K562 (cell line): ENCODE data around the gene CAPRIN2. TPM values are rescaled to one million over a fixed set of nuclear protein-coding genes. Genes with fewer than 3 reads are reported as not detected.

Experiments used
- ATAC-seq: fragments of 200-7000 bp; cut with Tn5 transposase; 3 replicates; pipeline ENCODE4 v1.9.1; 2020; ENCODE audit warnings: moderate library complexity
- BruUV-seq: library from RNA; stranded (reverse); fragments of 400-500 nt; replicated peaks from 2 replicates; lab custom pipeline; 2021; lab: Mats Ljungman, UMichigan
- CTCF ChIA-PET: fragments of 300-600 bp; formaldehyde crosslinking; extraction: SDS; loops from one replicate; lab custom pipeline; 2021; ENCODE audit warnings: low intra/inter-chr PET ratio; lab: Yijun Ruan, JAX
- POLR2A ChIA-PET: fragments of 300-600, 350-650 bp; sonication (Branson Sonifier 250); formaldehyde crosslinking; extraction: SDS; loops from one replicate; lab custom pipeline; 2021; ENCODE audit warnings: antibody characterized with exemption, inconsistent platforms; lab: Yijun Ruan, JAX
- DNase-seq, 4 experiments: peaks; one replicate each; pipeline versions ENCODE4 v3.0.0 to v3.0.0-alpha.2; 2011 to 2018; ENCODE audit warnings: low spot score in 3 of 4, mixed read lengths in 3 of 4; ENCODE audit errors: extremely low read depth in 1 of 4
- FAIRE-seq: peaks from 2 replicates; lab custom pipeline; 2011; peaks lifted over from hg19 to GRCh38; lab: Jason Lieb, UNC
- H2AFZ ChIP-seq: 2 replicates; pipeline ENCODE4 v1.6.0; 2011; ENCODE audit warnings: low read depth, low read length, control low read depth, inconsistent platforms
- H3K27ac ChIP-seq: fragments of 200-600 bp; 3 replicates; pipeline ENCODE4 v1.8.0; 2011; ENCODE audit warnings: low read depth, mild to moderate bottlenecking, control low read depth, inconsistent platforms, low read length, moderate library complexity, mixed read lengths; ENCODE audit errors: extremely low read depth
- H3K27me3 ChIP-seq, 2 experiments: fragments of 300-600 bp in 1 of 2; 2 replicates in 1 of 2; 3 replicates in 1 of 2; pipeline versions ENCODE4 v1.6.0 to v1.8.0; 2011; ENCODE audit warnings: inconsistent platforms in 2 of 2, low read length in 2 of 2, mild to moderate bottlenecking in 1 of 2, mixed read lengths in 1 of 2, moderate library complexity in 1 of 2; ENCODE audit not compliant: control insufficient read depth in 2 of 2, insufficient read depth in 2 of 2
- H3K36me3 ChIP-seq: fragments of 300-600 bp; 3 replicates; pipeline ENCODE4 v1.8.0; 2011; ENCODE audit warnings: mild to moderate bottlenecking, low read length, inconsistent platforms; ENCODE audit not compliant: control insufficient read depth, insufficient read depth
- H3K4me1 ChIP-seq, 2 experiments: fragments of 200-600 bp in 1 of 2; replicated peaks in 1 of 2; 2 replicates in 1 of 2; 3 replicates in 1 of 2; pipeline versions ENCODE4 v1.5.1 to v1.8.0; 2011; ENCODE audit warnings: inconsistent platforms in 2 of 2, low read length in 2 of 2, mild to moderate bottlenecking in 1 of 2, mixed read lengths in 1 of 2, moderate library complexity in 1 of 2; ENCODE audit not compliant: control insufficient read depth in 2 of 2, insufficient read depth in 2 of 2
- H3K4me2 ChIP-seq: 2 replicates; pipeline ENCODE4 v1.6.1; 2011; ENCODE audit warnings: low read length, control low read depth, inconsistent platforms, mixed read lengths; ENCODE audit not compliant: insufficient read depth
- H3K4me3 ChIP-seq: fragments of 200-600 bp; sonication (generic), shearing (Covaris generic); 2 replicates; pipeline ENCODE4 v1.5.1; 2016; ENCODE audit warnings: control low read depth, inconsistent platforms
- H3K79me2 ChIP-seq: fragments of 200-600 bp; 3 replicates; pipeline ENCODE4 v1.8.0; 2011; ENCODE audit warnings: low read length, inconsistent platforms; ENCODE audit not compliant: control insufficient read depth, insufficient read depth
- H3K9ac ChIP-seq, 2 experiments: 2 replicates each; pipeline versions ENCODE4 v1.6.0 to v1.6.1; 2011; ENCODE audit warnings: low read depth in 2 of 2, low read length in 2 of 2, control low read depth in 1 of 2, inconsistent platforms in 1 of 2, mild to moderate bottlenecking in 1 of 2, mixed read lengths in 1 of 2; ENCODE audit not compliant: insufficient read depth in 1 of 2
- H3K9me1 ChIP-seq: one replicate; pipeline ENCODE4 v1.6.0; 2011; ENCODE audit warnings: inconsistent platforms, mild to moderate bottlenecking, low read length, moderate library complexity; ENCODE audit not compliant: control insufficient read depth, insufficient read depth
- H3K9me3 ChIP-seq: replicated peaks from 2 replicates; pipeline ENCODE4 v1.5.1; 2011; ENCODE audit warnings: low read depth, low read length, inconsistent platforms; ENCODE audit not compliant: control insufficient read depth, insufficient read depth
- H4K20me1 ChIP-seq: replicated peaks from 2 replicates; pipeline ENCODE4 v1.6.1; 2011; ENCODE audit warnings: low read length, inconsistent platforms, mixed read lengths; ENCODE audit not compliant: control insufficient read depth, insufficient read depth
- E2F4 ChIP-seq: sonication (generic); formaldehyde crosslinking; IDR thresholded peaks from 2 replicates; pipeline ENCODE4 v1.8.0; 2022; ENCODE audit warnings: mild to moderate bottlenecking, low read depth, missing genetic modification reagents
- MCM5 ChIP-seq: fragments of 450-650 bp; IDR thresholded peaks from 2 replicates; pipeline ENCODE4 v1.6.1; 2016; ENCODE audit warnings: low read depth
- POU5F1 ChIP-seq: fragments of 150-350 bp; IDR thresholded peaks from 2 replicates; pipeline ENCODE4 v1.6.1; 2014; ENCODE audit warnings: borderline replicate concordance, low read length, low read depth, mild to moderate bottlenecking; ENCODE audit not compliant: partially characterized antibody
- STAT5A ChIP-seq: IDR thresholded peaks from 2 replicates; pipeline ENCODE4 v1.6.1; 2012; ENCODE audit warnings: low read length, inconsistent platforms, borderline replicate concordance
- ZFPM2 ChIP-seq: fragments of 250-450 bp; sonication (Bioruptor Pico); IDR thresholded peaks from 2 replicates; pipeline ENCODE4 v1.5.1; 2022; ENCODE audit warnings: mild to moderate bottlenecking
- WGBS: fragments of 100-300 bp; shearing (Covaris generic); methylation state at CpG from one replicate; pipeline ENCODE4 v1.1.6; 2016; ENCODE audit warnings: low coverage, mixed read lengths; ENCODE audit not compliant: insufficient coverage; ENCODE audit errors: missing lambda C conversion rate; 5-methylcytosine and 5-hydroxymethylcytosine counted together
- in situ Hi-C: fragments of 300-500 bp; cut with MboI; formaldehyde crosslinking; loops from 4 replicates; pipeline ENCODE4 v1.15.0; 2018; ENCODE audit warnings: inconsistent platforms, mixed read lengths
- intact Hi-C: fragments of 100-400 bp; cut with micrococcal nuclease; formaldehyde crosslinking; loops from 2 replicates; pipeline ENCODE4 v1.14.2; 2022
- polyA plus RNA-seq, 8 experiments: library from polyadenylated mRNA; depleted of rRNA in 4 of 8; stranded (reverse) in 5 of 8; unstranded in 3 of 8; fragments of >200 nt; fragmentation: Nextera tagmentation in 2 of 8; fragmentation: Illumina TruSeq in 1 of 8; extraction: Ambion mirVana in 2 of 8; extraction: Trizol in 1 of 8; gene quantifications; 2 replicates each; pipeline versions ENCODE4 v1.2.1 to v1.2.3, GENCODE V29; 2011 to 2014; ENCODE audit warnings: inconsistent platforms in 1 of 8, missing spikeins in 1 of 8
- total RNA-seq, 7 experiments: library from RNA; depleted of rRNA in 6 of 7; stranded (reverse); fragments of >200 nt in 6 of 7; fragmentation: Illumina TruSeq in 2 of 7; extraction: Trizol in 2 of 7; gene quantifications; 2 replicates each; pipeline versions ENCODE4 v1.2.1 to v1.2.3, GENCODE V29; 2011 to 2021; ENCODE audit warnings: low replicate concordance in 1 of 7

CAPRIN2 gene
- total and polyA plus RNA-seq, 9 of the 15 experiments (the other 6 are each of a cell fraction or from before 2014, with no cell fraction given) = 2.3 to 14.5 (median 8.9) TPM

- intact Hi-C loops (loop anchor here (10.0 kb wide), 1 partner anchor 112 kb away; no protein-coding TSS in a partner anchor), in situ Hi-C loops (no loop called here)
- 63% methylated on average over 5 of the region's 5 CpGs for WGBS
- Histone ChIP-seq H4K20me1 (0 out of 2 replicates have a peak, but pooled peaks cover 3% of the 10 kb centered on the region), H3K9me3 (no peaks in the 10 kb centered on the region), H3K27ac (no peak overlapping the region), H3K4me1 (peaks cover 11 to 13% of the 10 kb centered on the region in 2 experiments; a peak in 4 of 5 replicates), H3K4me3 (no peak overlapping the region), H3K27me3 (no peaks in the 10 kb centered on the region), H3K79me2 (peaks cover 56% of the 10 kb centered on the region), H3K4me2 (no peak overlapping the region), H2AFZ (no peak overlapping the region), H3K9me1 (no peaks in the 10 kb centered on the region), H3K36me3 (peaks cover 8% of the 10 kb centered on the region; the same call in 1 of the 3 replicates), H3K9ac (no peak overlapping the region; a peak in 1 of 4 replicates)
- BruUV-seq = no TSS peak
- DNase-seq (no peak), FAIRE-seq (no peak), ATAC-seq (no peak)
- POLR2A ChIA-PET = no interaction called here
- CTCF ChIA-PET = no interaction called here
- TF ChIP-seq POU5F1 (no peak), ZFPM2 (CRISPR knock-in tag) (no peak), STAT5A (no peak), E2F4 (CRISPR knock-in tag) (no peak), MCM5 (no peak)
These were observed 62.3 kb downstream of the CAPRIN2 start for GRCh38 chr12:30692470-30692869.
